Pons (tissue), 1 donor: ENCODE results near the gene CCL23.
"Not testable (repeated sequence)": the region's sequence is repeated elsewhere in the genome, so short reads cannot be mapped to it uniquely, and the experiment has no call there.

Experiments used
- DNase-seq: peaks from one replicate; pipeline ENCODE4 v3.0.0-alpha.2; 2016; ENCODE audit warnings: low spot score

CCL23 gene

GRCh38 chr17:36017799-36018198 is at the start of gene CCL23:
TSS of gene CCL23 (minus strand) at chr17:36017972. CDS start at chr17:36017897, 75 bp downstream.
- peak; percentile 18 for DNase-seq

- no peak for DNase-seq
Observed at GRCh38 chr17:36066365-36066985, 48.7 kb upstream of the CCL23 start.

GRCh38 chr17:36063786-36064541 is 46.2 kb upstream of the CCL23 start, which contains the start of gene CCL18:
TSS of gene CCL18 (plus strand) at chr17:36064272. CDS start at chr17:36064343, 71 bp downstream.
- DNase-seq = no peak

GRCh38 chr17:36060816-36061215 is 43.0 kb upstream of the CCL23 start:
- DNase-seq = no peak

- DNase-seq = no peak
Observed at GRCh38 chr17:36059406-36059805, 41.6 kb upstream of the CCL23 start.

GRCh38 chr17:36057911-36058310 is 40.1 kb upstream of the CCL23 start:
- peak; percentile 12 for DNase-seq

- no peak for DNase-seq
Observed at GRCh38 chr17:36055921-36056520, 38.2 kb upstream of the CCL23 start.

- DNase-seq = no peak
Observed at GRCh38 chr17:36055171-36055570, 37.4 kb upstream of the CCL23 start.

- DNase-seq = no peak
Observed at GRCh38 chr17:36049643-36050042, 31.9 kb upstream of the CCL23 start.

- DNase-seq = no peak
Observed at GRCh38 chr17:36048066-36048465, 30.3 kb upstream of the CCL23 start.

GRCh38 chr17:36036235-36036634 is 18.5 kb upstream of the CCL23 start:
- DNase-seq = peak; percentile 1

- peak; percentile 31 for DNase-seq
Observed at GRCh38 chr17:36034127-36034526, 16.4 kb upstream of the CCL23 start.

- no peak for DNase-seq
Observed at GRCh38 chr17:36030956-36031355, 13.2 kb upstream of the CCL23 start.

GRCh38 chr17:36027761-36028160 is 10.0 kb upstream of the CCL23 start:
- no peak for DNase-seq

- DNase-seq = no peak
Observed at GRCh38 chr17:36024106-36024869, 6.5 kb upstream of the CCL23 start.

- DNase-seq = no peak
Observed at GRCh38 chr17:36019423-36019822, 1.7 kb upstream of the CCL23 start.

GRCh38 chr17:36016555-36016954 is 1.2 kb downstream of the CCL23 start:
- no peak for DNase-seq

- not testable (repeated sequence) for DNase-seq
Observed at GRCh38 chr17:36015895-36016294, 1.9 kb downstream of the CCL23 start.

- no peak for DNase-seq
Observed at GRCh38 chr17:36014946-36015345, 2.8 kb downstream of the CCL23 start.

GRCh38 chr17:36011201-36011600 is 6.6 kb downstream of the CCL23 start:
- no peak for DNase-seq

GRCh38 chr17:36008998-36009665 is 8.6 kb downstream of the CCL23 start:
- no peak for DNase-seq

- DNase-seq = no peak
Observed at GRCh38 chr17:36004594-36005108, 13.1 kb downstream of the CCL23 start.
